Skeletal muscle satellite cell (primary cell): ENCODE data around the gene BHLHA15.

Experiments
- H3K27me3 ChIP-seq: 2 replicates; pipeline ENCODE4 v1.7.0; 2013; ENCODE audit warnings: low read length; ENCODE audit not compliant: control insufficient read depth, insufficient read depth
- H3K36me3 ChIP-seq: 2 replicates; pipeline ENCODE4 v1.7.0; 2013; ENCODE audit warnings: mild to moderate bottlenecking, control low read depth, low read length; ENCODE audit not compliant: insufficient read depth
- H3K4me1 ChIP-seq: 2 replicates; pipeline ENCODE4 v1.7.0; 2013; ENCODE audit warnings: low read length; ENCODE audit not compliant: control insufficient read depth, insufficient read depth
- H3K4me2 ChIP-seq: 2 replicates; pipeline ENCODE4 v1.7.0; 2013; ENCODE audit warnings: mild to moderate bottlenecking, low read length
- H3K4me3 ChIP-seq: 2 replicates; pipeline ENCODE4 v1.7.0; 2013; ENCODE audit warnings: low read length
- H3K9ac ChIP-seq: 2 replicates; pipeline ENCODE4 v1.7.0; 2013; ENCODE audit warnings: mild to moderate bottlenecking, low read depth, low read length, moderate library complexity
- H3K9me3 ChIP-seq: replicated peaks from 2 replicates; pipeline ENCODE4 v1.7.0; 2013; ENCODE audit warnings: mild to moderate bottlenecking, control low read depth, low read length

BHLHA15 gene

DNA sequence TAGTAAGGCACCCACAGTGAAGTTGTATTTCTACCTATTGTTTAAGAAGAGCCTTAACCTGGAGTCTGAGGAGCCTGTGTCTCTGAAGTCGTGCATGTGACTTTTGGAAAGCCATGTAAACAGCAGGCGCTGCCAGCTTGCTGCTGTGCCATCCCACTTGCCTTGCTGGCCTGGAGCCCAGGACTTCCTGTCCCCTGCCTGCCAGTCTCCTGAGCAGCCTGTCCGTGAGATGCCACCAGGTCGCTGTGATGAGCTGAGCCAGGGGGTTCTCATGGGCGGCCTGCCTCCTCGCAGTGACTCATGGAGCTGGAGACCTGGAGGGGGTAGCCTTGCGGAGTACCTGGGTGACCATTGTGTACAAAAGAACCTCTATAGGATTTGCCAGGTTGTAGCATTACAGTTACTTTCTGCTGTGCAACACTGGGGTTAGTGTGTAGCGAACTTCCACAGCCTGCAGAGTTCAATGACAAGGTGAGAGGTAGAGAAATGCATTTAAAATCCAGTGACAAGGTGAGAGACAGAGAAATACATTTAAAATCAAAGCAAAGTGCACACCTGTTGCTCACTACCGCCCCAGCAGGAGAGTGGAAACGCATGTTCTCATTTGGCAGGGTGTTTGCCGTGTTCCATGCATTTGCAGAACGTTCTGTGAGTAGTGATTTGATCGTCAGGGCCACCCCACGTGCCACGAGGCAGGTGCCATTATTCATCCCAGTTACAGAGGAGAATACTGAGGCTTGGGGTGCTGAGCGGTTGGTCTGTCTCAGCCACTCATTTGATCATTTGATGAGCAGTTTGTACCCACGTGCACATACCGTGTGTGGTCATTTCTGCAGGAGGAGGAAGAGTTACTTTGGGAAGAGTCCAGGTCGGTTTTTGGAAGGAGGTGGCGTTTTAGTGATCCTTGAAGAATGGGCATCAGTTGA is 36.6 kb upstream of the BHLHA15 start:
- Histone ChIP-seq H3K4me1 (no peaks in the 10 kb centered on the region), H3K4me2 (no peak overlapping the region), H3K27me3 (no peaks in the 10 kb centered on the region), H3K9me3 (no peaks in the 10 kb centered on the region), H3K9ac (no peak overlapping the region), H3K4me3 (no peak overlapping the region), H3K36me3 (no peaks in the 10 kb centered on the region)

GRCh38 chr7:98175260-98175940 is 35.8 kb upstream of the BHLHA15 start:
- H3K4me3 ChIP-seq, result no peak overlapping the region
- H3K9ac ChIP-seq, result no peak overlapping the region
- H3K27me3 ChIP-seq, result no peaks in the 10 kb centered on the region
- H3K9me3 ChIP-seq, result no peaks in the 10 kb centered on the region
- no peak overlapping the region for H3K4me2 ChIP-seq
- no peaks in the 10 kb centered on the region for H3K36me3 ChIP-seq
- H3K4me1 ChIP-seq, result no peaks in the 10 kb centered on the region

- Histone ChIP-seq H3K36me3 (no peaks in the 10 kb centered on the region), H3K4me3 (no peak overlapping the region), H3K9me3 (no peaks in the 10 kb centered on the region), H3K9ac (no peak overlapping the region), H3K4me2 (no peak overlapping the region), H3K27me3 (no peaks in the 10 kb centered on the region), H3K4me1 (no peaks in the 10 kb centered on the region)
Measured at GRCh38 chr7:98177553-98177952, 33.7 kb upstream of the BHLHA15 start.

GRCh38 chr7:98178321-98178720 is 32.9 kb upstream of the BHLHA15 start:
- no peaks in the 10 kb centered on the region for H3K9me3 ChIP-seq
- H3K4me1 ChIP-seq, result no peaks in the 10 kb centered on the region
- H3K4me3 ChIP-seq, result no peak overlapping the region
- H3K9ac ChIP-seq, result no peak overlapping the region
- H3K27me3 ChIP-seq, result no peaks in the 10 kb centered on the region
- no peaks in the 10 kb centered on the region for H3K36me3 ChIP-seq
- no peak overlapping the region for H3K4me2 ChIP-seq

DNA sequence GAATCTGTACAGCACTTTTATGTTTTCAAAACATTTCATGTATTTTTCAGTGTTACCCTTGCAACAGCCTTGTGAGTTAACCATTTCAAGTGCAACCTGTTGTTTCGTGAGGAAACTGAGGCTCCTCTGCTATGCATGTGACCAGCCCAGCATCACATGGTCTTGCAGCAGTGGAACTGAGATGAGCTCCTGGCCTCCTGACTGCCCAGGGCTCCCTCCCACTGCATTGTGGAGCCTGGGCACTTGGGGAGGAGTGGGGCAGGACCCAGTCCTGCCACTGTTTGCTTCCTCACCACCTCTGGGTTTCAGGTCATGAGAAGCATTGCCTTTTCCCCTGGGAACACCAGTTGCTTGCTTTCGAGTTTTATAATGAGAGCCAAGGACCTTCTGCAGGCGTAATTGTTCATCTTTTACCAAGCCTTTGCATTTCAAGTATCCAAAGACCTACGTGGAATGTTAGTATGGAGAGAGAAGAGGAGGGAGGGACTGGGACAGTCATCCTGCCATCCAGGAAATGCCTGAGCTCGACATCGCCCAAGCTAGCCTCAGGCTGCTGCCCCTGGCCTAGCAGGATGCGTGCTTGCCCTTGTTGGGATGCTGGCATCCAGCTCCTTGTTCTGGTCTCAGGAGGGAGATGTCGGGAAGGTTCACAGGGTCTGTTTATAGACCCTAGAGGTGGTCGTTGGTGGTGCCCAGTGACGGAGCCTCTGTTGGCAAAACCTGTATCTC is 32.3 kb upstream of the BHLHA15 start:
- H3K9me3 ChIP-seq, result no peaks in the 10 kb centered on the region
- no peaks in the 10 kb centered on the region for H3K27me3 ChIP-seq
- H3K4me2 ChIP-seq, result no peak overlapping the region
- no peaks in the 10 kb centered on the region for H3K36me3 ChIP-seq
- H3K4me1 ChIP-seq, result no peaks in the 10 kb centered on the region
- H3K9ac ChIP-seq, result no peak overlapping the region
- H3K4me3 ChIP-seq, result no peak overlapping the region

GRCh38 chr7:98180751-98181150 is 30.5 kb upstream of the BHLHA15 start:
- no peak overlapping the region for H3K9ac ChIP-seq
- H3K4me3 ChIP-seq, result no peak overlapping the region
- peaks cover 4% of the 10 kb centered on the region for H3K4me1 ChIP-seq
- no peaks in the 10 kb centered on the region for H3K9me3 ChIP-seq
- no peaks in the 10 kb centered on the region for H3K27me3 ChIP-seq
- H3K36me3 ChIP-seq, result no peaks in the 10 kb centered on the region
- H3K4me2 ChIP-seq, result no peak overlapping the region

GRCh38 chr7:98185101-98185500 is 26.1 kb upstream of the BHLHA15 start:
- Histone ChIP-seq H3K9me3 (no peaks in the 10 kb centered on the region), H3K27me3 (no peaks in the 10 kb centered on the region), H3K4me3 (no peak overlapping the region), H3K4me2 (no peak overlapping the region), H3K9ac (no peak overlapping the region), H3K36me3 (no peaks in the 10 kb centered on the region), H3K4me1 (peaks cover 18% of the 10 kb centered on the region)

- peak overlapping the region; percentile 52 for H3K9ac ChIP-seq
- H3K4me3 ChIP-seq, result no peak overlapping the region
- H3K4me2 ChIP-seq, result peak overlapping the region; percentile 47
- peaks cover 18% of the 10 kb centered on the region for H3K4me1 ChIP-seq
- no peaks in the 10 kb centered on the region for H3K27me3 ChIP-seq
- no peaks in the 10 kb centered on the region for H3K9me3 ChIP-seq
- peaks cover 2% of the 10 kb centered on the region for H3K36me3 ChIP-seq
Measured at GRCh38 chr7:98186452-98187137, 24.6 kb upstream of the BHLHA15 start.

DNA sequence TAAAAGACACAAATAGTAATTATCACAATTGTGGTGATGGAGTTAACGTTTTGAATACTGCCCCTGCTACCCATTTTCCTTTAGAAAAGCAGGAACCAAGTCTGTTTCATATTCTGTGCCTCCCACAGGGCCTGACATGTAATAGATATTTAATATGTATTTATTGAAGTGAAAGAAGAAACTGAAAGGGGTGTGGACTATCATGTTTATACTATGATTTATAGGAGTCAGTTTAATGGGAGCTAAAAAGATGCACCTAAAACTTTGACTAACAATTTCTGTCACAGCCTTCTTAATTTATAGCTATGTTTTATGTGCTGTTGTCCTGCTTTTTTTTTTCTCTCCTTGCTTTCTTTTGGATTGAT is 24.1 kb upstream of the BHLHA15 start:
- H3K27me3 ChIP-seq, result no peaks in the 10 kb centered on the region
- H3K36me3 ChIP-seq, result peaks cover 6% of the 10 kb centered on the region
- no peak overlapping the region for H3K9ac ChIP-seq
- H3K4me3 ChIP-seq, result no peak overlapping the region
- no peaks in the 10 kb centered on the region for H3K9me3 ChIP-seq
- peak overlapping the region; percentile 37 for H3K4me2 ChIP-seq
- peaks cover 18% of the 10 kb centered on the region for H3K4me1 ChIP-seq

GRCh38 chr7:98189559-98189958 is 21.7 kb upstream of the BHLHA15 start:
- H3K4me1 ChIP-seq, result peaks cover 22% of the 10 kb centered on the region
- no peaks in the 10 kb centered on the region for H3K27me3 ChIP-seq
- H3K36me3 ChIP-seq, result peaks cover 21% of the 10 kb centered on the region
- no peak overlapping the region for H3K9ac ChIP-seq
- H3K4me3 ChIP-seq, result no peak overlapping the region
- H3K9me3 ChIP-seq, result no peaks in the 10 kb centered on the region
- no peak overlapping the region for H3K4me2 ChIP-seq
